Neural progenitor cell (in vitro differentiated cells): ENCODE results near the gene PALB2. TPM values are rescaled to one million over a fixed set of nuclear protein-coding genes. Genes with fewer than 3 reads are reported as not detected.
A peak's percentile ranks its signal among the peaks of the same experiment; 100 is the strongest.

Experiments
- DNase-seq: peaks from one replicate; pipeline ENCODE4 v3.0.0-alpha.2; 2016; ENCODE audit warnings: low spot score
- H2AFZ ChIP-seq: fragments of 200-600 bp; sonication (generic); replicated peaks from 2 replicates; pipeline ENCODE4 v1.6.1; 2016; ENCODE audit warnings: antibody characterized with exemption
- H3F3A ChIP-seq: fragments of 200-600 bp; sonication (generic); 2 replicates; pipeline ENCODE4 v1.6.1; 2016; ENCODE audit warnings: antibody characterized with exemption, low read depth
- H3K27ac ChIP-seq: fragments of 200-600 bp; sonication (generic); 2 replicates; pipeline ENCODE4 v1.5.1; 2016; ENCODE audit warnings: mild to moderate bottlenecking
- H3K27me3 ChIP-seq: fragments of 200-600 bp; sonication (generic); 2 replicates; pipeline ENCODE4 v1.6.1; 2016; ENCODE audit warnings: mild to moderate bottlenecking, moderate library complexity
- H3K36me3 ChIP-seq: fragments of 200-600 bp; sonication (generic); 2 replicates; pipeline ENCODE4 v1.5.1; 2016
- H3K4me1 ChIP-seq: fragments of 200-600 bp; sonication (generic); 2 replicates; pipeline ENCODE4 v1.6.1; 2016; ENCODE audit warnings: mixed run types
- H3K4me2 ChIP-seq: fragments of 200-600 bp; sonication (generic); 2 replicates; pipeline ENCODE4 v1.6.1; 2016
- H3K4me3 ChIP-seq: fragments of 200-600 bp; sonication (generic); 2 replicates; pipeline ENCODE4 v1.5.1; 2016
- H3K79me2 ChIP-seq: fragments of 200-600 bp; sonication (generic); 2 replicates; pipeline ENCODE4 v1.6.1; 2016; ENCODE audit warnings: low read depth
- H3K9ac ChIP-seq: fragments of 200-600 bp; sonication (generic); 2 replicates; pipeline ENCODE4 v1.6.1; 2016
- H3K9me3 ChIP-seq: fragments of 200-600 bp; sonication (generic); 2 replicates; pipeline ENCODE4 v1.5.1; 2016; ENCODE audit warnings: low read depth
- H4K20me1 ChIP-seq: fragments of 200-600 bp; sonication (generic); 2 replicates; pipeline ENCODE4 v1.6.1; 2016; ENCODE audit warnings: low read depth
- H3K27ac Mint-ChIP-seq: 3 replicates; pipeline ENCODE4 v1.8.0; 2021; ENCODE audit warnings: mixed read lengths
- H3K27me3 Mint-ChIP-seq: 2 replicates; pipeline ENCODE4 v1.8.0; 2022; ENCODE audit warnings: low read depth, mild to moderate bottlenecking, inconsistent platforms, moderate library complexity, mixed read lengths; ENCODE audit not compliant: insufficient read depth
- H3K36me3 Mint-ChIP-seq: 3 replicates; pipeline ENCODE4 v1.8.0; 2021; ENCODE audit warnings: mixed read lengths
- H3K4me1 Mint-ChIP-seq: 3 replicates; pipeline ENCODE4 v1.8.0; 2021; ENCODE audit warnings: mixed read lengths
- H3K4me3 Mint-ChIP-seq: 3 replicates; pipeline ENCODE4 v1.8.0; 2021; ENCODE audit warnings: mild to moderate bottlenecking, moderate library complexity, mixed read lengths
- H3K9me3 Mint-ChIP-seq: 3 replicates; pipeline ENCODE4 v1.8.0; 2020; ENCODE audit warnings: mixed read lengths
- CTCF ChIP-seq: fragments of 200-600 bp; sonication (generic); IDR thresholded peaks from 2 replicates; pipeline ENCODE4 v1.5.1; 2017; ENCODE audit warnings: antibody characterized with exemption, mild to moderate bottlenecking
- EZH2 ChIP-seq: fragments of 200-600 bp; sonication (generic); IDR thresholded peaks from 2 replicates; pipeline ENCODE4 v1.6.1; 2017; ENCODE audit warnings: antibody characterized with exemption, mild to moderate bottlenecking, moderate library complexity
- EZH2phosphoT487 ChIP-seq: fragments of 200-600 bp; sonication (generic); IDR thresholded peaks from 2 replicates; pipeline ENCODE4 v1.6.1; 2017; ENCODE audit warnings: antibody characterized with exemption
- total RNA-seq: library from RNA; depleted of rRNA; stranded (reverse); fragments of >200 nt; gene quantifications from 2 replicates; pipeline ENCODE4 v1.2.3, GENCODE V29; 2015; ENCODE audit warnings: low replicate concordance

The PALB2 gene
- total RNA-seq, 1 donor from 2014 or later, result 23.3 TPM

DNA sequence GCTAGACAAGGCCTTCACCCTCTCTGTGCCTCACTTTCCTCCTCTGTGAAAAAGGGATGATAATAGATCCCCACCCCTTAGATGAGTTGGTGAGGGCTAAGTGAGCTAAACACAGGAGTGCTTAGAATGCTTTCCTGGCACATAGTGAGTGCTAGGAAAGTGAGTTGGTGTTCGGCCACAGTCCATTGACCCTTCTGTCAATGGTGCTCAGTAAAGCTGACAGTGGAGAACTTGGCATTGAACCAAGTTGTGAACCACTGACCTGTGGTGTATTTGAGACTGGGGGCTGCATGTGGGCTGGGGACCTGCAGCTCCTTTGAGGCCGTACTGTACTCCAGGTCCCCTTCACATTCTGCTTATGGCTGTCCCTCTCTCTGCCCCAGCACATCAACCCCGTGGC is 42.4 kb upstream of the PALB2 start:
- no peak overlapping the region for H3K27ac Mint-ChIP-seq
- H3K9ac ChIP-seq, result no peak overlapping the region
- peaks cover 95% of the 10 kb centered on the region for H3K79me2 ChIP-seq
- H3F3A ChIP-seq, result peaks cover 14% of the 10 kb centered on the region
- peaks cover 49% of the 10 kb centered on the region for H3K36me3 Mint-ChIP-seq
- peaks cover 25% of the 10 kb centered on the region for H3K4me1 Mint-ChIP-seq
- H3K27ac ChIP-seq, result no peak overlapping the region
- H4K20me1 ChIP-seq, result peaks cover 79% of the 10 kb centered on the region
- peaks cover 25% of the 10 kb centered on the region for H3K36me3 ChIP-seq
- H2AFZ ChIP-seq, result no peak overlapping the region
- DNase-seq, result no peak
- H3K9me3 ChIP-seq, result no peaks in the 10 kb centered on the region
- peaks cover 6% of the 10 kb centered on the region for H3K27me3 Mint-ChIP-seq
- no peak overlapping the region for H3K4me3 Mint-ChIP-seq
- H3K27me3 ChIP-seq, result no peaks in the 10 kb centered on the region
- no peak for TF ChIP-seq EZH2
- no peak for TF ChIP-seq EZH2phosphoT487
- no peak for TF ChIP-seq CTCF
- H3K9me3 Mint-ChIP-seq, result no peaks in the 10 kb centered on the region
- H3K4me2 ChIP-seq, result no peak overlapping the region
- peaks cover 19% of the 10 kb centered on the region for H3K4me1 ChIP-seq
- no peak overlapping the region for H3K4me3 ChIP-seq

- H3K27ac ChIP-seq, result no peak overlapping the region
- peaks cover 19% of the 10 kb centered on the region for H3K4me1 ChIP-seq
- peaks cover 24% of the 10 kb centered on the region for H3K36me3 ChIP-seq
- no peaks in the 10 kb centered on the region for H3K9me3 ChIP-seq
- H4K20me1 ChIP-seq, result peaks cover 70% of the 10 kb centered on the region
- no peak overlapping the region for H3K27ac Mint-ChIP-seq
- TF ChIP-seq EZH2phosphoT487 (no peak), CTCF (no peak), EZH2 (no peak)
- H3K4me3 ChIP-seq, result no peak overlapping the region
- peaks cover 17% of the 10 kb centered on the region for H3F3A ChIP-seq
- no peaks in the 10 kb centered on the region for H3K27me3 ChIP-seq
- H2AFZ ChIP-seq, result no peak overlapping the region
- H3K27me3 Mint-ChIP-seq, result peaks cover 6% of the 10 kb centered on the region
- peaks cover 84% of the 10 kb centered on the region for H3K79me2 ChIP-seq
- no peak overlapping the region for H3K4me3 Mint-ChIP-seq
- no peaks in the 10 kb centered on the region for H3K9me3 Mint-ChIP-seq
- H3K36me3 Mint-ChIP-seq, result peaks cover 39% of the 10 kb centered on the region
- H3K4me2 ChIP-seq, result peak overlapping the region; percentile 85
- no peak for DNase-seq
- no peak overlapping the region for H3K9ac ChIP-seq
- peaks cover 25% of the 10 kb centered on the region for H3K4me1 Mint-ChIP-seq
Observed at GRCh38 chr16:23682181-23682580, 41.1 kb upstream of the PALB2 start.

- H3K79me2 ChIP-seq, result peaks cover 62% of the 10 kb centered on the region
- no peaks in the 10 kb centered on the region for H3K9me3 ChIP-seq
- no peak overlapping the region for H2AFZ ChIP-seq
- H3K4me2 ChIP-seq, result peak overlapping the region; percentile 85
- Mint-ChIP-seq H3K27ac (peak overlapping the region; percentile 39), H3K4me3 (peak overlapping the region; percentile 98), H3K9me3 (no peaks in the 10 kb centered on the region), H3K27me3 (peaks cover 6% of the 10 kb centered on the region), H3K36me3 (peaks cover 30% of the 10 kb centered on the region), H3K4me1 (peaks cover 25% of the 10 kb centered on the region)
- DNase-seq, result no peak
- H3K9ac ChIP-seq, result peak overlapping the region; percentile 67
- no peaks in the 10 kb centered on the region for H3K27me3 ChIP-seq
- peaks cover 56% of the 10 kb centered on the region for H4K20me1 ChIP-seq
- no peak for TF ChIP-seq EZH2
- TF ChIP-seq EZH2phosphoT487, result no peak
- no peak for TF ChIP-seq CTCF
- no peak overlapping the region for H3K27ac ChIP-seq
- peaks cover 19% of the 10 kb centered on the region for H3K4me1 ChIP-seq
- H3F3A ChIP-seq, result peaks cover 22% of the 10 kb centered on the region
- peak overlapping the region; percentile 95 for H3K4me3 ChIP-seq
- peaks cover 4% of the 10 kb centered on the region for H3K36me3 ChIP-seq
Observed at GRCh38 chr16:23679986-23680336, 38.9 kb upstream of the PALB2 start.
